K562 (cell line): ENCODE data around the gene DENND1A. TPM values are rescaled to one million over a fixed set of nuclear protein-coding genes. Genes with fewer than 3 reads are reported as not detected.

ENCODE experiments used
- ATAC-seq: fragments of 200-7000 bp; cut with Tn5 transposase; 3 replicates; pipeline ENCODE4 v1.9.1; 2020; ENCODE audit warnings: moderate library complexity
- BruUV-seq: library from RNA; stranded (reverse); fragments of 400-500 nt; replicated peaks from 2 replicates; lab custom pipeline; 2021; lab: Mats Ljungman, UMichigan
- CTCF ChIA-PET: fragments of 300-600 bp; formaldehyde crosslinking; extraction: SDS; loops from one replicate; lab custom pipeline; 2021; ENCODE audit warnings: low intra/inter-chr PET ratio; lab: Yijun Ruan, JAX
- POLR2A ChIA-PET: fragments of 300-600, 350-650 bp; sonication (Branson Sonifier 250); formaldehyde crosslinking; extraction: SDS; loops from one replicate; lab custom pipeline; 2021; ENCODE audit warnings: antibody characterized with exemption, inconsistent platforms; lab: Yijun Ruan, JAX
- DNase-seq, 4 experiments: peaks; one replicate each; pipeline versions ENCODE4 v3.0.0 to v3.0.0-alpha.2; 2011 to 2018; ENCODE audit warnings: low spot score in 3 of 4, mixed read lengths in 3 of 4; ENCODE audit errors: extremely low read depth in 1 of 4
- FAIRE-seq: peaks from 2 replicates; lab custom pipeline; 2011; peaks lifted over from hg19 to GRCh38; lab: Jason Lieb, UNC
- H2AFZ ChIP-seq: 2 replicates; pipeline ENCODE4 v1.6.0; 2011; ENCODE audit warnings: low read depth, low read length, control low read depth, inconsistent platforms
- H3K27ac ChIP-seq: fragments of 200-600 bp; 3 replicates; pipeline ENCODE4 v1.8.0; 2011; ENCODE audit warnings: low read depth, mild to moderate bottlenecking, control low read depth, inconsistent platforms, low read length, moderate library complexity, mixed read lengths; ENCODE audit errors: extremely low read depth
- H3K27me3 ChIP-seq, 2 experiments: fragments of 300-600 bp in 1 of 2; 2 replicates in 1 of 2; 3 replicates in 1 of 2; pipeline versions ENCODE4 v1.6.0 to v1.8.0; 2011; ENCODE audit warnings: inconsistent platforms in 2 of 2, low read length in 2 of 2, mild to moderate bottlenecking in 1 of 2, mixed read lengths in 1 of 2, moderate library complexity in 1 of 2; ENCODE audit not compliant: control insufficient read depth in 2 of 2, insufficient read depth in 2 of 2
- H3K36me3 ChIP-seq: fragments of 300-600 bp; 3 replicates; pipeline ENCODE4 v1.8.0; 2011; ENCODE audit warnings: mild to moderate bottlenecking, low read length, inconsistent platforms; ENCODE audit not compliant: control insufficient read depth, insufficient read depth
- H3K4me1 ChIP-seq, 2 experiments: fragments of 200-600 bp in 1 of 2; replicated peaks in 1 of 2; 2 replicates in 1 of 2; 3 replicates in 1 of 2; pipeline versions ENCODE4 v1.5.1 to v1.8.0; 2011; ENCODE audit warnings: inconsistent platforms in 2 of 2, low read length in 2 of 2, mild to moderate bottlenecking in 1 of 2, mixed read lengths in 1 of 2, moderate library complexity in 1 of 2; ENCODE audit not compliant: control insufficient read depth in 2 of 2, insufficient read depth in 2 of 2
- H3K4me2 ChIP-seq: 2 replicates; pipeline ENCODE4 v1.6.1; 2011; ENCODE audit warnings: low read length, control low read depth, inconsistent platforms, mixed read lengths; ENCODE audit not compliant: insufficient read depth
- H3K4me3 ChIP-seq: fragments of 200-600 bp; sonication (generic), shearing (Covaris generic); 2 replicates; pipeline ENCODE4 v1.5.1; 2016; ENCODE audit warnings: control low read depth, inconsistent platforms
- H3K79me2 ChIP-seq: fragments of 200-600 bp; 3 replicates; pipeline ENCODE4 v1.8.0; 2011; ENCODE audit warnings: low read length, inconsistent platforms; ENCODE audit not compliant: control insufficient read depth, insufficient read depth
- H3K9ac ChIP-seq, 2 experiments: 2 replicates each; pipeline versions ENCODE4 v1.6.0 to v1.6.1; 2011; ENCODE audit warnings: low read depth in 2 of 2, low read length in 2 of 2, control low read depth in 1 of 2, inconsistent platforms in 1 of 2, mild to moderate bottlenecking in 1 of 2, mixed read lengths in 1 of 2; ENCODE audit not compliant: insufficient read depth in 1 of 2
- H3K9me1 ChIP-seq: one replicate; pipeline ENCODE4 v1.6.0; 2011; ENCODE audit warnings: inconsistent platforms, mild to moderate bottlenecking, low read length, moderate library complexity; ENCODE audit not compliant: control insufficient read depth, insufficient read depth
- H3K9me3 ChIP-seq: replicated peaks from 2 replicates; pipeline ENCODE4 v1.5.1; 2011; ENCODE audit warnings: low read depth, low read length, inconsistent platforms; ENCODE audit not compliant: control insufficient read depth, insufficient read depth
- H4K20me1 ChIP-seq: replicated peaks from 2 replicates; pipeline ENCODE4 v1.6.1; 2011; ENCODE audit warnings: low read length, inconsistent platforms, mixed read lengths; ENCODE audit not compliant: control insufficient read depth, insufficient read depth
- HIVEP1 ChIP-seq: fragments of 250-450 bp; sonication (Bioruptor Pico); IDR thresholded peaks from 2 replicates; pipeline ENCODE4 v1.4.0; 2020; ENCODE audit warnings: mild to moderate bottlenecking
- HOXB6 ChIP-seq: fragments of 250-450 bp; sonication (Bioruptor Pico); IDR thresholded peaks from 2 replicates; pipeline ENCODE4 v1.5.1; 2022; ENCODE audit warnings: mild to moderate bottlenecking, borderline replicate concordance
- RBM25 ChIP-seq: fragments of 200-400 bp; formaldehyde crosslinking; IDR thresholded peaks from 2 replicates; pipeline ENCODE4 v1.6.1; 2018; ENCODE audit warnings: low read length, low read depth, moderate library complexity; ENCODE audit not compliant: severe bottlenecking
- ZNF282 ChIP-seq: sonication (generic); formaldehyde crosslinking; IDR thresholded peaks from 2 replicates; pipeline ENCODE4 v1.8.1; 2023; ENCODE audit warnings: missing genetic modification reagents
- WGBS: fragments of 100-300 bp; shearing (Covaris generic); methylation state at CpG from one replicate; pipeline ENCODE4 v1.1.6; 2016; ENCODE audit warnings: low coverage, mixed read lengths; ENCODE audit not compliant: insufficient coverage; ENCODE audit errors: missing lambda C conversion rate; 5-methylcytosine and 5-hydroxymethylcytosine counted together
- in situ Hi-C: fragments of 300-500 bp; cut with MboI; formaldehyde crosslinking; loops from 4 replicates; pipeline ENCODE4 v1.15.0; 2018; ENCODE audit warnings: inconsistent platforms, mixed read lengths
- intact Hi-C: fragments of 100-400 bp; cut with micrococcal nuclease; formaldehyde crosslinking; loops from 2 replicates; pipeline ENCODE4 v1.14.2; 2022
- polyA plus RNA-seq, 8 experiments: library from polyadenylated mRNA; depleted of rRNA in 4 of 8; stranded (reverse) in 5 of 8; unstranded in 3 of 8; fragments of >200 nt; fragmentation: Nextera tagmentation in 2 of 8; fragmentation: Illumina TruSeq in 1 of 8; extraction: Ambion mirVana in 2 of 8; extraction: Trizol in 1 of 8; gene quantifications; 2 replicates each; pipeline versions ENCODE4 v1.2.1 to v1.2.3, GENCODE V29; 2011 to 2014; ENCODE audit warnings: inconsistent platforms in 1 of 8, missing spikeins in 1 of 8
- total RNA-seq, 7 experiments: library from RNA; depleted of rRNA in 6 of 7; stranded (reverse); fragments of >200 nt in 6 of 7; fragmentation: Illumina TruSeq in 2 of 7; extraction: Trizol in 2 of 7; gene quantifications; 2 replicates each; pipeline versions ENCODE4 v1.2.1 to v1.2.3, GENCODE V29; 2011 to 2021; ENCODE audit warnings: low replicate concordance in 1 of 7
- TF ChIP-seq, protein P1 (sequence below): fragments of 250-450 bp; sonication (Bioruptor Pico); IDR thresholded peaks from 2 replicates; pipeline ENCODE4 v1.8.0; 2021; ENCODE audit warnings: moderate library complexity, mild to moderate bottlenecking, inconsistent platforms
- TF ChIP-seq, protein P2 (sequence below): fragments of 250-450 bp; sonication (Bioruptor Pico); IDR thresholded peaks from 2 replicates; pipeline ENCODE4 v1.5.1; 2021; ENCODE audit warnings: mild to moderate bottlenecking
- TF ChIP-seq, protein P3 (sequence below): fragments of 200-400 bp; formaldehyde crosslinking; IDR thresholded peaks from 2 replicates; pipeline ENCODE4 v1.6.1; 2017; ENCODE audit warnings: mild to moderate bottlenecking, low read depth, low read length, moderate library complexity
- TF ChIP-seq, protein P4 (sequence below): fragments of 450-650 bp; formaldehyde crosslinking; IDR thresholded peaks from 2 replicates; pipeline ENCODE4 v1.4.0; 2020; ENCODE audit warnings: mild to moderate bottlenecking, mixed read lengths
- TF ChIP-seq, protein P5 (sequence below), 2 experiments: fragments of 250-450 bp in 1 of 2; fragments of 450-650 bp in 1 of 2; sonication (Bioruptor Pico) in 1 of 2; IDR thresholded peaks; 2 replicates each; pipeline versions ENCODE4 v1.6.1 to v1.8.0; 2016 to 2021; ENCODE audit warnings: mild to moderate bottlenecking in 2 of 2, moderate library complexity in 2 of 2, missing compliant biosample characterization in 1 of 2, missing genetic modification characterization in 1 of 2

DENND1A gene
- total and polyA plus RNA-seq, 9 of the 15 experiments (the other 6 are each of a cell fraction or from before 2014, with no cell fraction given) = 7.6 to 29.5 (median 15.7) TPM

DNA sequence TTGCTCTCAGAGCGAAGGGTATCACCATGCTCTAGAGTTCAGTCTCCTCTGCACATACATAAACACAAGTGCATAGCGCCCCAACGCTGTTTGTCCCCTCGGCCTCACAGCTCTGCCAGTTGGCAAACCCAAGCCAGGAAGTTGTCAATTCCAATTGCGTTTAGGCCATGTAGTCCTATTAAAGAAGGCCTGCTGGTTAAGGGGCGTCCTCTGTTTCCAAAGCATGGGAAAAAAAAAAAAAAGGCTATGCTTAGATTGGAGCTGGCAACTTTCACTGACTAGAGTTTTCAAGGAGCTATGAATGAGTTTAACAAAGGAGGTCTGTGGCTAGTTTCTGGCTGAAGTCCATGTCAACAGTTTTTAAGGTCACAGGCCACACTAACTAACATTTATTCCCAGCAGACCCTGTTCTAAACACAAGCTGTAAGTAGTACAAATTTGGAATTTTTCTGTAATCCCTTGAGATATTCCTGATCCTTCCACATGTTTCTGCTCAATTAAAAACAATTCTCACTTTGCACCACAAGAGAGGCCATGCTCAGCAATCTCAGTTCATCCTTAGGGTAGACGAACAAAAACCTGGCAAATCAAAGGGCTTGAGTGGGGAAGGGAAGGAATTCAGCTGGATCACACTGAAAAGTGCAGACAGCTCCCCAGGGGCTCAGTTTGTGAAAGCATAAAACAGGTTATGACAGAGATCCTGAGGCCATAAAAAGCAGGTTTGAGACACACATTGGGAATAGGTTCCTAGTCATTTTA is 187.7 kb downstream of the DENND1A start:
- no peak for DNase-seq
- no peak overlapping the region for H3K27ac ChIP-seq
- H4K20me1 ChIP-seq = no peaks in the 10 kb centered on the region
- H3K27me3 ChIP-seq = no peaks in the 10 kb centered on the region
- intact Hi-C loops = no loop called here
- no peak overlapping the region for H3K4me2 ChIP-seq
- no peaks in the 10 kb centered on the region for H3K9me3 ChIP-seq
- no peak overlapping the region for H2AFZ ChIP-seq
- no peaks in the 10 kb centered on the region for H3K79me2 ChIP-seq
- no peak overlapping the region for H3K4me3 ChIP-seq
- TF ChIP-seq, protein P1, sequence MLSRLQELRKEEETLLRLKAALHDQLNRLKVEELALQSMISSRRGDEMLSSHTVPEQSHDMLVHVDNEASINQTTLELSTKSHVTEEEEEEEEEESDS (CRISPR knock-in tag) = no peak
- TF ChIP-seq, protein P2, sequence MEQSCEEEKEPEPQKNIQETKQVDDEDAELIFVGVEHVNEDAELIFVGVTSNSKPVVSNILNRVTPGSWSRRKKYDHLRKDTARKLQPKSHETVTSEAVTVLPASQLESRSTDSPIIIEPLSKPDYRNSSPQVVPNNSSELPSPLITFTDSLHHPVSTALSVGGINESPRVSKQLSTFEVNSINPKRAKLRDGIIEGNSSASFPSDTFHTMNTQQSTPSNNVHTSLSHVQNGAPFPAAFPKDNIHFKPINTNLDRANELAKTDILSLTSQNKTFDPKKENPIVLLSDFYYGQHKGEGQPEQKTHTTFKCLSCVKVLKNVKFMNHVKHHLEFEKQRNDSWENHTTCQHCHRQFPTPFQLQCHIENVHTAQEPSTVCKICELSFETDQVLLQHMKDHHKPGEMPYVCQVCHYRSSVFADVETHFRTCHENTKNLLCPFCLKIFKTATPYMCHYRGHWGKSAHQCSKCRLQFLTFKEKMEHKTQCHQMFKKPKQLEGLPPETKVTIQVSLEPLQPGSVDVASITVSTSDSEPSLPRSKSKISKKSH (CRISPR knock-in tag) = no peak
- TF ChIP-seq HIVEP1 (CRISPR knock-in tag) (no peak), HOXB6 (CRISPR knock-in tag) (no peak), RBM25 (no peak), ZNF282 (CRISPR knock-in tag) (no peak)
- TF ChIP-seq, protein P3, sequence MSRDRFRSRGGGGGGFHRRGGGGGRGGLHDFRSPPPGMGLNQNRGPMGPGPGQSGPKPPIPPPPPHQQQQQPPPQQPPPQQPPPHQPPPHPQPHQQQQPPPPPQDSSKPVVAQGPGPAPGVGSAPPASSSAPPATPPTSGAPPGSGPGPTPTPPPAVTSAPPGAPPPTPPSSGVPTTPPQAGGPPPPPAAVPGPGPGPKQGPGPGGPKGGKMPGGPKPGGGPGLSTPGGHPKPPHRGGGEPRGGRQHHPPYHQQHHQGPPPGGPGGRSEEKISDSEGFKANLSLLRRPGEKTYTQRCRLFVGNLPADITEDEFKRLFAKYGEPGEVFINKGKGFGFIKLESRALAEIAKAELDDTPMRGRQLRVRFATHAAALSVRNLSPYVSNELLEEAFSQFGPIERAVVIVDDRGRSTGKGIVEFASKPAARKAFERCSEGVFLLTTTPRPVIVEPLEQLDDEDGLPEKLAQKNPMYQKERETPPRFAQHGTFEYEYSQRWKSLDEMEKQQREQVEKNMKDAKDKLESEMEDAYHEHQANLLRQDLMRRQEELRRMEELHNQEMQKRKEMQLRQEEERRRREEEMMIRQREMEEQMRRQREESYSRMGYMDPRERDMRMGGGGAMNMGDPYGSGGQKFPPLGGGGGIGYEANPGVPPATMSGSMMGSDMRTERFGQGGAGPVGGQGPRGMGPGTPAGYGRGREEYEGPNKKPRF = no peak
- TF ChIP-seq, protein P4, sequence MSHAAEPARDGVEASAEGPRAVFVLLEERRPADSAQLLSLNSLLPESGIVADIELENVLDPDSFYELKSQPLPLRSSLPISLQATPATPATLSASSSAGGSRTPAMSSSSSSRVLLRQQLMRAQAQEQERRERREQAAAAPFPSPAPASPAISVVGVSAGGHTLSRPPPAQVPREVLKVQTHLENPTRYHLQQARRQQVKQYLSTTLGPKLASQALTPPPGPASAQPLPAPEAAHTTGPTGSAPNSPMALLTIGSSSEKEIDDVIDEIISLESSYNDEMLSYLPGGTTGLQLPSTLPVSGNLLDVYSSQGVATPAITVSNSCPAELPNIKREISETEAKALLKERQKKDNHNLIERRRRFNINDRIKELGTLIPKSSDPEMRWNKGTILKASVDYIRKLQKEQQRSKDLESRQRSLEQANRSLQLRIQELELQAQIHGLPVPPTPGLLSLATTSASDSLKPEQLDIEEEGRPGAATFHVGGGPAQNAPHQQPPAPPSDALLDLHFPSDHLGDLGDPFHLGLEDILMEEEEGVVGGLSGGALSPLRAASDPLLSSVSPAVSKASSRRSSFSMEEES (CRISPR knock-in tag) = no peak
- TF ChIP-seq, protein P5, sequence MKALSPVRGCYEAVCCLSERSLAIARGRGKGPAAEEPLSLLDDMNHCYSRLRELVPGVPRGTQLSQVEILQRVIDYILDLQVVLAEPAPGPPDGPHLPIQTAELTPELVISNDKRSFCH (CRISPR knock-in tag; IDR thresholded peaks at IDR 0.05) = no peak
- TF ChIP-seq, protein P5 (tag; IDR thresholded peaks at IDR 0.05) = no peak
- TF ChIP-seq, all 486 proteins: peak for 0
- Histone ChIP-seq H3K4me1 (peaks cover 0 to 4% of the 10 kb centered on the region in 2 experiments; a peak in 3 of 5 replicates), H3K36me3 (no peaks in the 10 kb centered on the region), H3K9ac (no peak overlapping the region), H3K9me1 (no peaks in the 10 kb centered on the region)
- BruUV-seq = no TSS peak
- CTCF ChIA-PET = no interaction called here
- FAIRE-seq = no peak
- in situ Hi-C loops = no loop called here
- no peak for ATAC-seq
- POLR2A ChIA-PET = interaction anchor here (1.5 kb wide), 1 partner anchor 41 kb away, joined by 3 read pairs; no protein-coding TSS in a partner anchor
- WGBS = 72% methylated on average over 7 of the region's 7 CpGs
